Activated naive CD8-positive, alpha-beta T cell treated with anti-CD3 and anti-CD28 coated beads, Interleukin-2, amount 10 ng/mL, durations not matched to agents 7 days and 5 days (primary cell): ENCODE results near the gene KCNMA1. TPM values are rescaled to one million over a fixed set of nuclear protein-coding genes. Genes with fewer than 3 reads are reported as not detected.

Experiments used
- ATAC-seq: fragments of 150-1000 bp; cut with Tn5 transposase; one replicate; pipeline ENCODE4 v1.10.0; 2021; ENCODE audit warnings: low read depth, moderate library complexity
- POLR2A ChIA-PET: fragments of 350-600 bp; sonication (Branson Sonifier 250); formaldehyde crosslinking; loops from one replicate; lab custom pipeline; 2021; ENCODE audit warnings: antibody characterized with exemption; lab: Charles Lee
- DNase-seq: peaks from one replicate; pipeline ENCODE4 v3.0.0; 2021
- H3K27ac Mint-ChIP-seq: one replicate; pipeline ENCODE4 v1.8.0; 2022; ENCODE audit warnings: mild to moderate bottlenecking, mixed read lengths
- H3K27me3 Mint-ChIP-seq: one replicate; pipeline ENCODE4 v1.8.0; 2022; ENCODE audit warnings: mild to moderate bottlenecking, moderate library complexity, mixed read lengths
- H3K36me3 Mint-ChIP-seq: one replicate; pipeline ENCODE4 v1.8.0; 2021; ENCODE audit warnings: mild to moderate bottlenecking, mixed read lengths
- H3K4me1 Mint-ChIP-seq: one replicate; pipeline ENCODE4 v1.8.0; 2021; ENCODE audit warnings: mixed read lengths
- H3K4me3 Mint-ChIP-seq: one replicate; pipeline ENCODE4 v1.8.0; 2022; ENCODE audit warnings: mild to moderate bottlenecking, moderate library complexity, mixed read lengths
- H3K9me3 Mint-ChIP-seq: one replicate; pipeline ENCODE4 v1.8.0; 2021; ENCODE audit warnings: mixed read lengths
- total RNA-seq, 2 experiments: library from RNA; stranded (reverse); gene quantifications; one replicate each; pipeline ENCODE4 v1.2.3, GENCODE V29; 2021

Gene KCNMA1
- total RNA-seq, 2 experiments from 2014 or later = 0.39 to 0.54 TPM

DNA sequence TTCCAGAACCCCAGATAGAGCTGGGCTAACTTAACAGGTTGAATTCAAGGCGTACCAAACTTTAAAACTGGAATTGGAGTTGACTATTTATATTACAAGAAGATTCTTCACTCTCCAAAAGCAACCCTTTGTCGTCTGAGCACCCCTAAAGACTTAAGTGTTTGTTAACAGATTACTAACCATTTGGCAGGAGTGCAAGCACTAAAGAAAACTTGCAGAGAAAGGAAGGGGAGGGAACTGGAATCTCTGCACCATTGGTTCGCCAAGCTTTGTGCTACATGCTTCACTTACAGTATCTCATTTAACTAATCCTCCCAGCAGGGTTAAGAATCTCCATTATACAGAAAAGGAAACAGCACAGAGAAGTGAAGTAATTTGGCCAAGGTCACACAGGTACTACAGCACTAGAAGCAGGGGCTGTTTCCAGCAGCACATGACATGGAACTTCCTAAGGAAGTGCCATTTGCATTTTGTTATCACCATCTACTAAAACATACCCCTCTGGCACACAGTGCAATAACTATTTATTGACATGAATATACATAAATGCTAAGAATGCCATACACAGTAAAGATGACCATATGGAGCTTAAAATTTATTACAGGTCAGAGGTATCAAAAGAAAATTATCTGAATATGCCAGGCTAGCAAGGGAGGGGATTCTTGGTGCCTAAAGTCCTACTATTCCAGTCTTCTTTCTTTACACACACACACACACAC, 201.2 kb downstream of the KCNMA1 start:
- Mint-ChIP-seq H3K9me3 (no peaks in the 10 kb centered on the region), H3K27ac (no peak overlapping the region), H3K4me1 (no peaks in the 10 kb centered on the region), H3K36me3 (no peaks in the 10 kb centered on the region), H3K27me3 (no peaks in the 10 kb centered on the region), H3K4me3 (no peak overlapping the region)
- ATAC-seq (no peak), DNase-seq (no peak)
- POLR2A ChIA-PET = no interaction called here

- Mint-ChIP-seq H3K4me3 (no peak overlapping the region), H3K36me3 (no peaks in the 10 kb centered on the region), H3K4me1 (no peaks in the 10 kb centered on the region), H3K27me3 (no peaks in the 10 kb centered on the region), H3K27ac (no peak overlapping the region), H3K9me3 (no peaks in the 10 kb centered on the region)
- DNase-seq (no peak), ATAC-seq (no peak)
- POLR2A ChIA-PET = no interaction called here
Measured at GRCh38 chr10:77433546-77433945, 204.1 kb downstream of the KCNMA1 start.

DNA sequence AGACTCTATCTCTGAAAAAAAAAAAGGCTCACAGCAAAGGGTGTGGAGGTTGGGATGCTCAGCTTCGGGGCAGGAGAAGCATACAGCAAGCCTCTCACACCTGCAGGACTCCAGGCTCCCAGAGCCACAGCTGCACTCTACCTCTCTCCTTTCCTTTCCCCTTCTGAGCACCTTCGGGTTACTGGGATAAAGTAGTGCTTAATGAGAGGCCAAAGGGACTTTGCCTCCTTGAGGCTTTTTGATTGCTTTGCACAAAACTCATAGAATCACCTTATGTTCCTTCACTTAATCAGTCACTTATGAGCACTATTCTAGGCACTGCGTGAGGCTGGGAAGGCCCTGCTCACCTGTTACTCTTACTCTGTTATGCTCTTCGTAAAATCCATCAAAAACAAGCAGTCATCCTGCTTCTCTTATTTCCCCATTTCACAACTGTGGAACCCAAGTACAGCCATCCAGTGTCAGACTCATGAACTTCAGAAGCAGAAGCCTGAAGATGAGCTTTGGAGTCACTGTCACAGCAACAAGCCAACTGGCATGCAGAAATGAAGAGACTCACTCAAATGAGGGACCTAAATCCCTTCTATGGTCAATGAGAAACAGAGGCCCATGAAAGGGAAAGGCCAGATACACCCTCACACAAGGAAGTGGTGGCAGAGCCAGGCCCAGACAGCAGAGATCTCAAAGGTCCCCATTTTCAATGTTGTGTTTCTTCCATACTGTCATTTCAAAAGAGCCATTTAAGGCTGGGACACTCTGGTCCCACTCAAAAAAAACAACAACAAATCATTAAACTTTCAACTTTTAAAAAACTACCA, 205.4 kb downstream of the KCNMA1 start:
- H3K4me1 Mint-ChIP-seq = no peaks in the 10 kb centered on the region
- H3K36me3 Mint-ChIP-seq = no peaks in the 10 kb centered on the region
- H3K27ac Mint-ChIP-seq = no peak overlapping the region
- H3K27me3 Mint-ChIP-seq = no peaks in the 10 kb centered on the region
- no peaks in the 10 kb centered on the region for H3K9me3 Mint-ChIP-seq
- no peak for ATAC-seq
- DNase-seq = no peak
- POLR2A ChIA-PET = no interaction called here
- no peak overlapping the region for H3K4me3 Mint-ChIP-seq

DNA sequence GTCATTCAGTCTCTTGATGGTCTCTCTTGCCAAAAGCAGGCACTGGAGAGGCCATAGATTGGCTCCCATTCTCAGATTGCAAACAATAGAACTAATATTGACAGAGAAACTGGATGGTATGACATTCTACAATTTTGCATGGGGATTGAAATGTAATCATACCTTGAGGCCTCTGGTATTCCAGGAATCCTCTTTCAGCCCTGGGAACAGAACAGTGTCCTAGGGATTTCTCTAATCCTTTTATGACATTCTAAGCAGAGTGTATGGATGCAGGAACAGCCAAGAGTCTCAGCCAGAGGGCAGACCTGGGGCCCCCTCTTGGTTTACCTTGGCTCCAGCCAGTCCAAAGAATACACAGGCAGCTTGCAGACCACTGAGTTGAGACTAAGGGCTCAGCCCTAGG, 206.4 kb downstream of the KCNMA1 start:
- Mint-ChIP-seq H3K9me3 (no peaks in the 10 kb centered on the region), H3K4me3 (no peak overlapping the region), H3K36me3 (no peaks in the 10 kb centered on the region), H3K4me1 (no peaks in the 10 kb centered on the region), H3K27me3 (no peaks in the 10 kb centered on the region), H3K27ac (no peak overlapping the region)
- DNase-seq (no peak), ATAC-seq (no peak)
- POLR2A ChIA-PET = no interaction called here

GRCh38 chr10:77430530-77430929, 207.1 kb downstream of the KCNMA1 start:
- POLR2A ChIA-PET = no interaction called here
- Mint-ChIP-seq H3K27ac (no peak overlapping the region), H3K27me3 (no peaks in the 10 kb centered on the region), H3K36me3 (no peaks in the 10 kb centered on the region), H3K4me1 (no peaks in the 10 kb centered on the region), H3K9me3 (no peaks in the 10 kb centered on the region), H3K4me3 (no peak overlapping the region)
- ATAC-seq (no peak), DNase-seq (no peak)

GRCh38 chr10:77428691-77429395, 208.8 kb downstream of the KCNMA1 start:
- no peak overlapping the region for H3K27ac Mint-ChIP-seq

GRCh38 chr10:77424257-77424656, 213.4 kb downstream of the KCNMA1 start:
- Mint-ChIP-seq H3K27ac (no peak overlapping the region), H3K4me1 (no peaks in the 10 kb centered on the region), H3K4me3 (no peak overlapping the region), H3K9me3 (no peaks in the 10 kb centered on the region), H3K36me3 (no peaks in the 10 kb centered on the region), H3K27me3 (peaks cover 7% of the 10 kb centered on the region)
- DNase-seq = no peak
- no peak for ATAC-seq
- POLR2A ChIA-PET = no interaction called here

More at GRCh38 chr10:77428691-77429395, 208.8 kb downstream of the KCNMA1 start:
- POLR2A ChIA-PET = no interaction called here
- DNase-seq = no peak
- no peaks in the 10 kb centered on the region for H3K4me1 Mint-ChIP-seq
- no peaks in the 10 kb centered on the region for H3K27me3 Mint-ChIP-seq
- ATAC-seq = no peak
- no peaks in the 10 kb centered on the region for H3K36me3 Mint-ChIP-seq
- H3K4me3 Mint-ChIP-seq = no peak overlapping the region
- H3K9me3 Mint-ChIP-seq = no peaks in the 10 kb centered on the region

- Mint-ChIP-seq H3K9me3 (no peaks in the 10 kb centered on the region), H3K27ac (no peak overlapping the region), H3K4me3 (no peak overlapping the region), H3K36me3 (no peaks in the 10 kb centered on the region), H3K27me3 (peaks cover 7% of the 10 kb centered on the region), H3K4me1 (no peaks in the 10 kb centered on the region)
- ATAC-seq = no peak
- DNase-seq = no peak
- POLR2A ChIA-PET = no interaction called here
Measured at GRCh38 chr10:77422491-77423338, 214.9 kb downstream of the KCNMA1 start.

GRCh38 chr10:77421591-77421990, 216.0 kb downstream of the KCNMA1 start:
- DNase-seq = no peak
- Mint-ChIP-seq H3K27me3 (peaks cover 11% of the 10 kb centered on the region), H3K9me3 (no peaks in the 10 kb centered on the region), H3K4me1 (no peaks in the 10 kb centered on the region), H3K27ac (no peak overlapping the region), H3K36me3 (no peaks in the 10 kb centered on the region), H3K4me3 (no peak overlapping the region)
- POLR2A ChIA-PET = no interaction called here
- ATAC-seq = no peak

- no peak for ATAC-seq
- POLR2A ChIA-PET = no interaction called here
- no peaks in the 10 kb centered on the region for H3K4me1 Mint-ChIP-seq
Measured at GRCh38 chr10:77420947-77421523, 216.6 kb downstream of the KCNMA1 start.

DNA sequence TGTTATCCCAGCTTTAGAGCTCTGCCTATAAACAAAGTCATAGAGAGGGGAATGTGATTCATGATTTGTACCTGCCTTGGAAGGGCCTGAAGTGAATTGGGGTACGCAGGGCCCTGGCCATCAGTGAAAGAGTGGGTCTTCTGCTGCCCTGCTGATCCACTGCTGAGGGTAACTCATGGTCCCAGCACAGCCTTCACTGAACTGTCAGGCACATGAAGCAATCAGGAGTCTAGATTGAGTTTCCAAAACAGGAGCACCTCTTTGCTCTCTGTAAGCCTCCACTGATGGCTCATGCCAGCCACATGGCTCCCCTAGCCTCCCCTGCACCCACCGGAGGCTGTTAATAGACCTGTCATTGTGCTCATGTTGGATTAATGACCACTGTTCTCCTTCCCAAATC, 217.6 kb downstream of the KCNMA1 start:
- no peak for ATAC-seq
- Mint-ChIP-seq H3K9me3 (no peaks in the 10 kb centered on the region), H3K27me3 (peaks cover 11% of the 10 kb centered on the region), H3K36me3 (no peaks in the 10 kb centered on the region), H3K4me1 (no peaks in the 10 kb centered on the region), H3K27ac (no peak overlapping the region), H3K4me3 (no peak overlapping the region)
- DNase-seq = no peak
- POLR2A ChIA-PET = no interaction called here

More at GRCh38 chr10:77420947-77421523, 216.6 kb downstream of the KCNMA1 start:
- Mint-ChIP-seq H3K36me3 (no peaks in the 10 kb centered on the region), H3K9me3 (no peaks in the 10 kb centered on the region), H3K27me3 (peaks cover 11% of the 10 kb centered on the region), H3K4me3 (no peak overlapping the region), H3K27ac (no peak overlapping the region)
- no peak for DNase-seq

GRCh38 chr10:77419056-77419455, 218.6 kb downstream of the KCNMA1 start:
- Mint-ChIP-seq H3K4me3 (no peak overlapping the region), H3K27ac (no peak overlapping the region), H3K27me3 (peaks cover 11% of the 10 kb centered on the region), H3K9me3 (no peaks in the 10 kb centered on the region), H3K4me1 (no peaks in the 10 kb centered on the region), H3K36me3 (no peaks in the 10 kb centered on the region)
- POLR2A ChIA-PET = no interaction called here
- DNase-seq (no peak), ATAC-seq (no peak)
